Forelimb muscle (tissue), 1 donor: ENCODE results near the gene MIA3. TPM values are rescaled to one million over a fixed set of nuclear protein-coding genes. Genes with fewer than 3 reads are reported as not detected.

Source experiments
- DNase-seq: peaks from one replicate; pipeline ENCODE4 v3.0.0-alpha.2; 2013; ENCODE audit warnings: low read depth
- polyA plus RNA-seq: library from polyadenylated mRNA; unstranded; fragments of 120-200 nt; gene quantifications from one replicate; pipeline ENCODE4 v1.2.1, GENCODE V29; 2013; ENCODE audit not compliant: insufficient read length

The MIA3 gene
- polyA plus RNA-seq, 1 donor, result 59.9 TPM

GRCh38 chr1:222618880-222619596 lies 1.1 kb downstream of the MIA3 start:
- DNase-seq, result no peak

- DNase-seq, result no peak
Measured at GRCh38 chr1:222620566-222620965, 2.7 kb downstream of the MIA3 start.

GRCh38 chr1:222622765-222623164 lies 4.9 kb downstream of the MIA3 start:
- no peak for DNase-seq

GRCh38 chr1:222623458-222623857 lies 5.6 kb downstream of the MIA3 start:
- DNase-seq, result no peak

GRCh38 chr1:222624214-222624613 lies 6.3 kb downstream of the MIA3 start:
- DNase-seq, result no peak

GRCh38 chr1:222627232-222627631 lies 9.3 kb downstream of the MIA3 start:
- no peak for DNase-seq

- no peak for DNase-seq
Measured at GRCh38 chr1:222629921-222630535, 12.1 kb downstream of the MIA3 start.

GRCh38 chr1:222631611-222632208 lies 13.8 kb downstream of the MIA3 start:
- DNase-seq, result no peak

- no peak for DNase-seq
Measured at GRCh38 chr1:222632749-222633148, 14.9 kb downstream of the MIA3 start.

- DNase-seq, result peak; percentile 81
Measured at GRCh38 chr1:222634180-222635013, 16.5 kb downstream of the MIA3 start.

- DNase-seq, result no peak
Measured at GRCh38 chr1:222641269-222641948, 23.5 kb downstream of the MIA3 start.

GRCh38 chr1:222642468-222642867 lies 24.6 kb downstream of the MIA3 start:
- DNase-seq, result no peak

- DNase-seq, result no peak
Measured at GRCh38 chr1:222643606-222643937, 25.7 kb downstream of the MIA3 start.

- peak; percentile 90 for DNase-seq
Measured at GRCh38 chr1:222643938-222644635, 26.2 kb downstream of the MIA3 start.

GRCh38 chr1:222644636-222644980 lies 26.7 kb downstream of the MIA3 start:
- no peak for DNase-seq

- no peak for DNase-seq
Measured at GRCh38 chr1:222652676-222653075, 34.8 kb downstream of the MIA3 start.

GRCh38 chr1:222653178-222653827 lies 35.4 kb downstream of the MIA3 start:
- DNase-seq, result no peak

- DNase-seq, result no peak
Measured at GRCh38 chr1:222654849-222655248, 37.0 kb downstream of the MIA3 start.

GRCh38 chr1:222656391-222657155 lies 38.7 kb downstream of the MIA3 start:
- DNase-seq, result no peak

GRCh38 chr1:222657899-222658298 lies 40.0 kb downstream of the MIA3 start:
- DNase-seq, result no peak
